HL-60 (cell line): ENCODE data around the gene SSTR4.

Experiments
- GABPA ChIP-seq: IDR thresholded peaks from 2 replicates; pipeline ENCODE4 v1.6.1; 2012; ENCODE audit warnings: low read depth
- SPI1 ChIP-seq: IDR thresholded peaks from 2 replicates; pipeline ENCODE4 v1.6.1; 2012; ENCODE audit warnings: low read depth, mild to moderate bottlenecking, borderline replicate concordance
- TF ChIP-seq, protein P1 (sequence below): IDR thresholded peaks from one replicate; pipeline ENCODE4 v1.5.1; 2011; ENCODE audit warnings: low read length, control low read depth, inconsistent platforms; ENCODE audit not compliant: insufficient read depth
- TF ChIP-seq, protein P2 (sequence below): IDR thresholded peaks from 2 replicates; pipeline ENCODE4 v1.6.1; 2012; ENCODE audit warnings: low read depth; ENCODE audit not compliant: insufficient replicate concordance

DNA sequence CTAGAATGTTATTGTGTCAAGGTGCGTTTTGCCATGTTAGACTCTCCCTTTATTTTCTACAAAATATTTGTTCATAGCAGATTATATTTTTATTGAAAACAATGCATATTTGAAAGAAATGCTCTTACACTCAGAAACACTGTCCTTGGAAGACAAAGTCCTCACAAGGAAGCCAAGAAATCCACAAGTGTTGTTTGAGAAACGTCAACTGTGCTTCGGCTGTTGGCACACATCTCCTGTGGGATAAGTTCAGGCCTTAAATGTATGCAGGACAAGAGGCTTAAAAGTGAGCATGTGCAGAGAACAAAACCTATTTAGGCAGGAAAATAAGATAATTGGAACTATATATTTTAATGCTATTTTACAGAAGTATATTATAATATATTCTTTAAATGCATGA, 23.9 kb downstream of the SSTR4 start:
- TF ChIP-seq, protein P1, sequence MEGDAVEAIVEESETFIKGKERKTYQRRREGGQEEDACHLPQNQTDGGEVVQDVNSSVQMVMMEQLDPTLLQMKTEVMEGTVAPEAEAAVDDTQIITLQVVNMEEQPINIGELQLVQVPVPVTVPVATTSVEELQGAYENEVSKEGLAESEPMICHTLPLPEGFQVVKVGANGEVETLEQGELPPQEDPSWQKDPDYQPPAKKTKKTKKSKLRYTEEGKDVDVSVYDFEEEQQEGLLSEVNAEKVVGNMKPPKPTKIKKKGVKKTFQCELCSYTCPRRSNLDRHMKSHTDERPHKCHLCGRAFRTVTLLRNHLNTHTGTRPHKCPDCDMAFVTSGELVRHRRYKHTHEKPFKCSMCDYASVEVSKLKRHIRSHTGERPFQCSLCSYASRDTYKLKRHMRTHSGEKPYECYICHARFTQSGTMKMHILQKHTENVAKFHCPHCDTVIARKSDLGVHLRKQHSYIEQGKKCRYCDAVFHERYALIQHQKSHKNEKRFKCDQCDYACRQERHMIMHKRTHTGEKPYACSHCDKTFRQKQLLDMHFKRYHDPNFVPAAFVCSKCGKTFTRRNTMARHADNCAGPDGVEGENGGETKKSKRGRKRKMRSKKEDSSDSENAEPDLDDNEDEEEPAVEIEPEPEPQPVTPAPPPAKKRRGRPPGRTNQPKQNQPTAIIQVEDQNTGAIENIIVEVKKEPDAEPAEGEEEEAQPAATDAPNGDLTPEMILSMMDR: no peak
- TF ChIP-seq SPI1: no peak
- no peak for TF ChIP-seq GABPA
- TF ChIP-seq, protein P2, sequence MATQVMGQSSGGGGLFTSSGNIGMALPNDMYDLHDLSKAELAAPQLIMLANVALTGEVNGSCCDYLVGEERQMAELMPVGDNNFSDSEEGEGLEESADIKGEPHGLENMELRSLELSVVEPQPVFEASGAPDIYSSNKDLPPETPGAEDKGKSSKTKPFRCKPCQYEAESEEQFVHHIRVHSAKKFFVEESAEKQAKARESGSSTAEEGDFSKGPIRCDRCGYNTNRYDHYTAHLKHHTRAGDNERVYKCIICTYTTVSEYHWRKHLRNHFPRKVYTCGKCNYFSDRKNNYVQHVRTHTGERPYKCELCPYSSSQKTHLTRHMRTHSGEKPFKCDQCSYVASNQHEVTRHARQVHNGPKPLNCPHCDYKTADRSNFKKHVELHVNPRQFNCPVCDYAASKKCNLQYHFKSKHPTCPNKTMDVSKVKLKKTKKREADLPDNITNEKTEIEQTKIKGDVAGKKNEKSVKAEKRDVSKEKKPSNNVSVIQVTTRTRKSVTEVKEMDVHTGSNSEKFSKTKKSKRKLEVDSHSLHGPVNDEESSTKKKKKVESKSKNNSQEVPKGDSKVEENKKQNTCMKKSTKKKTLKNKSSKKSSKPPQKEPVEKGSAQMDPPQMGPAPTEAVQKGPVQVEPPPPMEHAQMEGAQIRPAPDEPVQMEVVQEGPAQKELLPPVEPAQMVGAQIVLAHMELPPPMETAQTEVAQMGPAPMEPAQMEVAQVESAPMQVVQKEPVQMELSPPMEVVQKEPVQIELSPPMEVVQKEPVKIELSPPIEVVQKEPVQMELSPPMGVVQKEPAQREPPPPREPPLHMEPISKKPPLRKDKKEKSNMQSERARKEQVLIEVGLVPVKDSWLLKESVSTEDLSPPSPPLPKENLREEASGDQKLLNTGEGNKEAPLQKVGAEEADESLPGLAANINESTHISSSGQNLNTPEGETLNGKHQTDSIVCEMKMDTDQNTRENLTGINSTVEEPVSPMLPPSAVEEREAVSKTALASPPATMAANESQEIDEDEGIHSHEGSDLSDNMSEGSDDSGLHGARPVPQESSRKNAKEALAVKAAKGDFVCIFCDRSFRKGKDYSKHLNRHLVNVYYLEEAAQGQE: no peak
